Measurements from ENCODE around the gene MUC5AC.
"Not testable (repeated sequence)": the region's sequence is repeated elsewhere in the genome, so short reads cannot be mapped to it uniquely, and the experiment has no call there.

GRCh38 chr11:1242751-1243150 is 85.0 kb downstream of the MUC5AC start:
- TF ChIP-seq, protein P1, sequence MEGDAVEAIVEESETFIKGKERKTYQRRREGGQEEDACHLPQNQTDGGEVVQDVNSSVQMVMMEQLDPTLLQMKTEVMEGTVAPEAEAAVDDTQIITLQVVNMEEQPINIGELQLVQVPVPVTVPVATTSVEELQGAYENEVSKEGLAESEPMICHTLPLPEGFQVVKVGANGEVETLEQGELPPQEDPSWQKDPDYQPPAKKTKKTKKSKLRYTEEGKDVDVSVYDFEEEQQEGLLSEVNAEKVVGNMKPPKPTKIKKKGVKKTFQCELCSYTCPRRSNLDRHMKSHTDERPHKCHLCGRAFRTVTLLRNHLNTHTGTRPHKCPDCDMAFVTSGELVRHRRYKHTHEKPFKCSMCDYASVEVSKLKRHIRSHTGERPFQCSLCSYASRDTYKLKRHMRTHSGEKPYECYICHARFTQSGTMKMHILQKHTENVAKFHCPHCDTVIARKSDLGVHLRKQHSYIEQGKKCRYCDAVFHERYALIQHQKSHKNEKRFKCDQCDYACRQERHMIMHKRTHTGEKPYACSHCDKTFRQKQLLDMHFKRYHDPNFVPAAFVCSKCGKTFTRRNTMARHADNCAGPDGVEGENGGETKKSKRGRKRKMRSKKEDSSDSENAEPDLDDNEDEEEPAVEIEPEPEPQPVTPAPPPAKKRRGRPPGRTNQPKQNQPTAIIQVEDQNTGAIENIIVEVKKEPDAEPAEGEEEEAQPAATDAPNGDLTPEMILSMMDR (IDR thresholded peaks at IDR 0.05 in 8 of 11, conservative IDR thresholded peaks at IDR 0.05 in 3 of 11) = not testable (repeated sequence)
- not testable (repeated sequence) for TF ChIP-seq POLR2A (IDR thresholded peaks at IDR 0.05)
